Measurements from ENCODE around the gene SELP.

GRCh38 chr1:169570172-169570574 lies 59.8 kb downstream of the SELP start:
- TF ChIP-seq CTCF (IDR thresholded peaks at IDR 0.05) = no peak
- no peak for TF ChIP-seq POLR2AphosphoS5 (IDR thresholded peaks at IDR 0.05)
- TF ChIP-seq POLR2A (IDR thresholded peaks at IDR 0.05) = no peak
- no peak for TF ChIP-seq EP300 (IDR thresholded peaks at IDR 0.05)

Measured in gastroesophageal sphincter (tissue), 3 donors.